NCI-H2107 treated with DMSO at 0.1 percent for 48 hours (cell line): ENCODE data around the gene THSD7A.

Experiments used
- DNase-seq: peaks from one replicate; lab custom pipeline; 2025; ENCODE audit not compliant: unreplicated experiment; lab: John Stamatoyannopoulos, UW

The THSD7A gene

GRCh38 chr7:11427686-11428273 lies 404.2 kb downstream of the THSD7A start:
- peak; percentile 69 for DNase-seq

DNA sequence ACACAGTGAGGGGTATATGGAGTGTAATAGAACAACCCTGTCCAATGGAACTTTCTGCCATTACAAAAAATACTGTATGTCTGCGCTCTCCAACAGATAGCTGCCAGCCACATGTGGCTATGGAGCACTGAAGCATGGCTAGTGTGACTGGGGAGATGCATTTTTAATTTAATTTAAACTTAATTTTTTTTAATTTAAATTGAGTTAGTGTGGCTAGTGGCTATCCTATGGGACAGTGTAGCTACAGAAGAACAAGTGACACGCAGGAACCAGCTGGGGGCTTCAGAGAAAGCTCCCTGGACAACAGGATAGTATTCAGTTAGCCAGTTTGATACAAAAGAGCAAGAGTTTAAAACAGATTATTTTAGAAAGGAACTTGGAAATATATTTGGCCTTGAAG lies 408.0 kb downstream of the THSD7A start:
- DNase-seq, result no peak

- DNase-seq, result no peak
Measured at GRCh38 chr7:11420049-11420448, 411.9 kb downstream of the THSD7A start.

DNA sequence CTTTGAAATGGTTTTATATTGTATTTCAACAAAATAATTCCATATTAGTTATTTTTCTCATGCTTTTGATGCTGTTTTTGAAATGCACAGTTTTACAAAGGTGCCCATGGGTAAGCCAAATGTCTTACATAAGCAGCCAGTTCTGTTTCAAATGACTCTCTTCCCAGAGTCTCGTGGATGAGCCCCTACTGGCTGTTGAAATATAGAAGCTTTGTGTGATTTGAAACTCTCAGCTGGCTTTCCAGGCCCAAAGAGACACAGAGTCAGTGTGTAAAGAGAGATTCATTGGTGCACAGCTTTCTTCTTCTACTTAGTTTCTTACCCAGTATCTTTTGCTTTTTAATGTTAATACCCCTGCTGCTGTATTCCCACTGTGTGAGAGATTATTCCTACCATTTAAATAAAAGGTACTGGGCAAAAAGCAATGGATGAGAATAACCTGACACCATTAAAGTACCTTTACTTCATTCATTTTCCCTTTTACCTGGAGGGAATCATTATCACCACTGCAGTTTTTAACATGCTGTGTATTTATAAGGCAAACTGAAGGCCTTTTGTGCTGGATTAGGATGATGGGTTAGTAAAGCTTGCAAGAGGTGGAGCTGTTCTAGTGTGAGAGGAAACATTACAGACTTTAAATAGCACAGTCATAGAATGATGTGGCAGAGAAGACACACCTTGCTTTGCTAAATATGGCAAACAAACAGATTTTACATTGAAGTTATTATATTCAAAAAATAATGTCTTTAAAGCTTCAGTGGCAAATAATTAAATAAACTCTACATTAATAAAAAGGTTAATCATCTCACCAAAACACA lies 415.1 kb downstream of the THSD7A start:
- no peak for DNase-seq

DNA sequence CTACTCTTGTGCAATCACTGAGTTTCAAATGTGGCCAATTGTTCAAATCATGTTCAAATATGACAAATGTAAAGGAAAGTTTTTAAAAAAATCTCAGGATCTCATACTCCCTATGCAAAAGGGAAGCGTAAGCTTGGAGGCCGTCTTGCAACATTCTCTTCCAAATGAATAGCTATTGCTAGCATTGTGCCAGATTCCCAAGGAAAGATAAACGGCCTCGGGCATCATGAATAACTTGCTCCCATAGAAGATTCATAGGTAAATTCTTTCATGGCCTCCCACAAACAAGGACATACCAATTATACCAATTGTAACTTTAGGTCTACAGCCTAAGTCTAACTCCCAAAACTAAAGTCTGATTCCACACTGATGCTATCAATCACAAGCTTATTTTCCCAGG lies 416.9 kb downstream of the THSD7A start:
- DNase-seq, result no peak

DNA sequence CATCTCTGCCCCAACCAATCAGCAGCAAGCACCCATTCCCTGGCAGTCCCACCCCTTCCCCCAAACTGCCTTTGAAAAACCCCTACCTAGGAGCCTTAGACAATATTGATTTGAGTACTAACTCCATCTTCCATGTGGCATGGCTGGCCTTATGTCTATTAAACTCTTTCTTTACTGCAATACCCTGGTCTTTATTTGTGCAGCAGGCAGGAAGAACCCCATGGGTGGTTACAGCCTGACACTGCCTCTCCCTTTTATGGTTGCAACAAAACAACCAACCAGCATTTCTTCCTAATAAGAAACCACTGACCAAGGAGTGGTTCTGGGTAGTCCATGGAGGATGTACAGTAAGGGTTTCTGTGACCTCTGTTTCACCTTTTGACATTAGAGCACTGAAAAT lies 418.1 kb downstream of the THSD7A start:
- DNase-seq, result no peak

GRCh38 chr7:11412036-11412435 lies 420.0 kb downstream of the THSD7A start:
- DNase-seq, result no peak

DNA sequence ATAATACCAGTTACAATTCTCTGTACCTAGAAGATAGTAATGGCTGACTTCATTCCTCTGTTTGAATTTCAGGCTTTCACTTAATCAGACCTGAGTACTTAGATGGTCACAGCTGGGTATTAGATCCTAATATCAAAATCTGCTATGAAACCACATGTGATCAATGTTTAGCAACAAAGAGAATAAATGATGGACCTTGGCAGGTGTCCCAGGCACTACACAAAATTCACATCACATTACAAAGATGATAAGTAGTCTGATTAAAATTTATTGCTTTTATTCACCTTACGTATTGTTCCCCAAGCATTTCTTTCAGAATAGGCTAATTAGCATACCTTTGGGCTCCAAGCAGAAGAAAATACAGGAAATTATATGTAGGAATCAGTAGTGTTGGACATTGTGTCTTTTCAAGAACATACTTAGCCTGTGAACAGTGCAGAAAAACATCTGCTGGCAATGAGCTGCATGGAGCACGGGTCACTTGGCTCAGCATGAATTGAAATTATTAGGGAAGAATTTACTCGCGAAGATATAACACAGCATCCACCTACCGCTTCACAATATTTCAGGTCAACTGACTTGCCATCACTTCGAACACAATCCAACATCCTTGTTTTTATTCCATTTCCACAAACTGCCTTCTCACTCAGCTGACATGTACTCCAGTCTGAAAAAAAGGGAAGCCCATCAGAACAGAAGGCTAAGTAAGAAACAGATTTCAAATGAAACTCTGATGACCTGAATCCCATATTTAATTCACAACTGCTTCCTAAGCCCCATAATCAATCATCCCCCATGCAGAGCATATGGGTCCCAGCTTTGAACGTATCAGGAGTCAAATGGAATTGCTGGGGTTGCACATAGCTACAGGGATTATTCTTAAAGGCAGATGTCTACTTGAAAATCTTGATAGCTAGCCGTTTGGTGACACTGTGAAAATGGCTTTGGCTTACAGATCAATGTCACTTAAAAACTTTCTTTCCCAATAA lies 421.0 kb downstream of the THSD7A start:
- DNase-seq, result no peak

DNA sequence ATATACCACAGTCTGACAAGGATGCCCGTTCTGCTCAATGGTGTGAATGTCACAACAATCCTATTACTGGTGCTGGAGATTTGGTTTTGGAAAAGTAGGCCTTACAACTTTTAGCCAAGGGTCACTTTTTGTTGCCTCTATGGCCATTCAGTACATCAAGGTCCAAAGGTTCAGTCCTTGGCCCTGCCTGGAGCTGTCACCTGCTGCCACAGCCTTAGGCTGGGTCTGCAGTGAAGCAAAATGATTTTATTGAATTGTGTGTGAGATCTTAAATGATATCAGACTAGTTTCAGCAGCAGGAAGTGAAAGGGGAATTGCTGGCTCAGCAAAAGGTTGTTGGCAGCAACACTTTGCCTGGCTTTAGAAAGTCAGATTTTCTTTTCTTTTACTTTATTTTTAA lies 427.6 kb downstream of the THSD7A start:
- DNase-seq, result no peak

- DNase-seq, result no peak
Measured at GRCh38 chr7:11403781-11404180, 428.2 kb downstream of the THSD7A start.

- DNase-seq, result no peak
Measured at GRCh38 chr7:11394438-11394837, 437.6 kb downstream of the THSD7A start.

DNA sequence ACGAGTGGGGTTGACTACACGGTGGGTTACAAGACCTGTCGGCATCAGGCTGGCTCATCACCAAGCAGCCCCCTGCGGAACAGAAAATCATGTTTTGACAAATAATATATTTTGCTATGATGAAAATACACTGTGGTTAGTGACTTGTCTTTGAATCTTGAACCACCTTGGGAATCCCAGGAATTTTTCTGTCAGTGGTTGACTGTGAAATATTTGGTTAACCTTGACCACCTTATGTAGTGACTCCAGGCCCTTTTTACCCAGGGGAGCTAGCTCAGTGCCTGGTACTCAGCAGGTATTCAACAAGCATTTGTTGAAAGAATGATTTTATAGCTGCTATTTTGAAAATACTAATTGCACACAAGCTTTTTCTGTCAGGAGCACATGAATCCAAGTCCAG lies 452.4 kb downstream of the THSD7A start:
- DNase-seq, result no peak

DNA sequence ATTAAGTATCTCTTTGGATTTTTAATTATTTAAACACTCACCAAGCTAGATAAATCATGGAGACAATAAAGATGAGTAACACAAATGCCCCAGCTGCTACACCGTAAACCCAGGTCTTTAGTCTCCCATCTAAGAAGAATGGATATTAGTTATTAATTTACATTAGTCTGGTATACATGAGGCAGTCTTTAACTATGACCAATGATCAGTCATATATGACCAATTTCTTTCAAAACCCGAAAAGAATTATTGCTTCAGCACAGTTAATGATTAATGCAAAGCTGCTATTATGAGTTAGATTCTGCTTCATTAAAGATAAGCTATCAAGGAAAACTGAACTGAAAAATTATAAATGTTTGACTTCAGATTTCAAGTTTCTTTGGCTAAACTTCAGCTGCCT lies 455.5 kb downstream of the THSD7A start:
- DNase-seq, result no peak

- DNase-seq, result no peak
Measured at GRCh38 chr7:11374629-11375028, 457.4 kb downstream of the THSD7A start.

GRCh38 chr7:11373546-11374142 lies 458.4 kb downstream of the THSD7A start:
- peak; percentile 22 for DNase-seq

GRCh38 chr7:11369696-11370095 lies 462.3 kb downstream of the THSD7A start:
- DNase-seq, result no peak

DNA sequence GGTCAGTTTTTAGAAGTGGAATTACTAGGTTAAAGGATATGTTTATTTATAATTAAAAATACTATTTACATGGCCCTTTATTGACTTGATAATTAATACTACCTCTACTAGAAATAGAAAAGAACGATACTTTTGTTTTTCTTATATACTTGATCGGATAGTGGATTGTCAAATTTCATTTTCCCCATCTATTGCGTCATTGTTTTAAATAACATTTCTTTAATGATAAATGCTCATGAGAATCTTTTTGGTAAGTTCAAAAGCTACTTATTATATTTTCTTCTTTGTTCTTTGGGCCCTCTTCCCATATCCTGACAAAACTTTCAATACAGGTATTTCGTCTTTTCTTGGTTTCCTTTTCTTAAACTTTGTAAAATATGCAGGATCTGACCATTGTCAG lies 465.9 kb downstream of the THSD7A start:
- no peak for DNase-seq

DNA sequence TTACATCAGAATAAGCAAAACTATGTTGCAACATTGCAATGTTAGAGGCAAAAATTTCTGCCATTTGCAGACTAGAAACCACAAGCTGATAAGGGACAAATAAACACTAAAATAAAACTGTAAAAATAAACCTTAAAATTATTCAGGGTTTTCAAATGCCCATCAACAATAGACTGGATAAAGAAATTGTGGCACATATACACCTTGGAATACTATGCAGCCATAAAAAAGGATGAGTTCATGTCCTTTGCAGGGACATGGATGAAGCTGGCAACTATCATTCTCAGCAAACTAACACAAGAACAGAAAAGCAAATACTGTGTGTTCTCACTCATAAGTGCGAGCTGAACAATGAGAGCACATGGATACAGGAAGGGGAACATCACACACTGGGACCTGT lies 473.4 kb downstream of the THSD7A start:
- DNase-seq, result no peak

GRCh38 chr7:11355399-11356005 lies 476.5 kb downstream of the THSD7A start:
- DNase-seq, result no peak

- DNase-seq, result no peak
Measured at GRCh38 chr7:11346302-11346701, 485.7 kb downstream of the THSD7A start.

DNA sequence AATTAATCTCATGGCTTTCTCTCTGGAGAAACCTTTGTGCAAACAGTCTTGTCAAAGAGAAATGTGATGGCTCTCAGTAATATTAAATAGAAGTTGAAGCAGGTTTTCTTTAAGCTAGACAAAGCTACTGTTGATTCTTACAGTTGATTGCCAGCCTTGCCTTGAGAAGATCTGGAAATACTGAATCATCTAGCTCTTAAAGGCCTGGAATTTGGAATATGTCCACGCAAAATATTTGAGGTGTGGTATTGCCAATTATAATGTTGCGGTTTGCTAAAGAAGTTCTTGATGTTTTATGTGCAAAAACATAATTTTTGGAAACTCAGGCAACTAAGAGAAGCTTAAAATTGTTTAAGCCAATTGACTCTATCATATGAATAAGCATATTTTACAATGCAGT lies 486.4 kb downstream of the THSD7A start:
- DNase-seq, result no peak
